K562 (cell line): Measurements from ENCODE around the gene MYO15B. TPM values are rescaled to one million over a fixed set of nuclear protein-coding genes. Genes with fewer than 3 reads are reported as not detected.

Experiments used
- CTCF ChIP-seq, 3 experiments: IDR thresholded peaks in 2 of 3; conservative IDR thresholded peaks in 1 of 3; 2 replicates each; pipeline ENCODE4 v1.5.1; 2011 to 2012; ENCODE audit warnings: low read length in 3 of 3, mild to moderate bottlenecking in 3 of 3, control low read depth in 2 of 3, improper control_type of control experiment in 1 of 3, inconsistent platforms in 1 of 3, low read depth in 1 of 3, mixed read lengths in 1 of 3, moderate library complexity in 1 of 3; ENCODE audit not compliant: insufficient read depth in 2 of 3
- DIDO1 ChIP-seq: fragments of 450-650 bp; IDR thresholded peaks from 2 replicates; pipeline ENCODE4 v1.6.1; 2016; ENCODE audit warnings: low read depth, missing biosample characterization, missing genetic modification characterization
- HSF4 ChIP-seq: fragments of 250-450 bp; sonication (Bioruptor Pico); IDR thresholded peaks from 2 replicates; pipeline ENCODE4 v2.1.2; 2022; ENCODE audit warnings: mild to moderate bottlenecking, moderate library complexity, borderline replicate concordance
- ZBTB7A ChIP-seq: IDR thresholded peaks from 2 replicates; pipeline ENCODE4 v1.6.1; 2011; ENCODE audit warnings: low read depth, mild to moderate bottlenecking, low read length, moderate library complexity, borderline replicate concordance; ENCODE audit not compliant: control insufficient read depth
- ZNF165 ChIP-seq: fragments of 250-450 bp; sonication (Bioruptor Pico); IDR thresholded peaks from 2 replicates; pipeline ENCODE4 v1.4.0; 2020; ENCODE audit warnings: borderline replicate concordance
- ZNF511 ChIP-seq: sonication (generic); formaldehyde crosslinking; IDR thresholded peaks from 2 replicates; pipeline ENCODE4 v1.8.0; 2022; ENCODE audit warnings: mild to moderate bottlenecking, missing genetic modification reagents
- ZNF518B ChIP-seq: fragments of 250-450 bp; sonication (Bioruptor Pico); IDR thresholded peaks from 2 replicates; pipeline ENCODE4 v1.5.0; 2021; ENCODE audit warnings: mild to moderate bottlenecking, moderate library complexity
- ZNF609 ChIP-seq: sonication (generic); formaldehyde crosslinking; IDR thresholded peaks from 2 replicates; pipeline ENCODE4 v1.8.1; 2023; ENCODE audit warnings: missing genetic modification reagents, mild to moderate bottlenecking, borderline replicate concordance
- ZNF764 ChIP-seq: fragments of 250-450 bp; sonication (Bioruptor Pico); IDR thresholded peaks from 2 replicates; pipeline ENCODE4 v1.4.0; 2020; ENCODE audit warnings: low read depth, mild to moderate bottlenecking, moderate library complexity
- polyA plus RNA-seq, 8 experiments: library from polyadenylated mRNA; depleted of rRNA in 4 of 8; stranded (reverse) in 5 of 8; unstranded in 3 of 8; fragments of >200 nt; fragmentation: Nextera tagmentation in 2 of 8; fragmentation: Illumina TruSeq in 1 of 8; extraction: Ambion mirVana in 2 of 8; extraction: Trizol in 1 of 8; gene quantifications; 2 replicates each; pipeline versions ENCODE4 v1.2.1 to v1.2.3, GENCODE V29; 2011 to 2014; ENCODE audit warnings: inconsistent platforms in 1 of 8, missing spikeins in 1 of 8
- total RNA-seq, 7 experiments: library from RNA; depleted of rRNA in 6 of 7; stranded (reverse); fragments of >200 nt in 6 of 7; fragmentation: Illumina TruSeq in 2 of 7; extraction: Trizol in 2 of 7; gene quantifications; 2 replicates each; pipeline versions ENCODE4 v1.2.1 to v1.2.3, GENCODE V29; 2011 to 2021; ENCODE audit warnings: low replicate concordance in 1 of 7

MYO15B gene
- total and polyA plus RNA-seq, 9 of the 15 experiments (the other 6 are each of a cell fraction or from before 2014, with no cell fraction given) = 0.05 to 3.1 (median 0.83) TPM; not detected in 2

GRCh38 chr17:75587675-75588595, at the start of gene MYO15B (continued):
- TF ChIP-seq DIDO1 (tag) (no peak), ZNF764 (no peak), ZNF165 (CRISPR knock-in tag) (no peak), CTCF (IDR thresholded peaks at IDR 0.05 in 2 of 3, conservative IDR thresholded peaks at IDR 0.05 in 1 of 3; ENCODE audit: insufficient read depth in 2 of 3, low read depth in 1 of 3, low read length in 3 of 3) (peak in 1 of 3 experiments; percentile 16; a peak in 2 of 6 replicates), ZBTB7A (peak; percentile 23; the same call in 1 of the 2 replicates), ZNF609 (CRISPR knock-in tag) (no peak), ZNF518B (CRISPR knock-in tag) (no peak), ZNF511 (CRISPR knock-in tag) (no peak), HSF4 (no peak)
